HEK293 (cell line): ENCODE data around the gene TBC1D17.

Source experiments
- ZNF121 ChIP-seq: fragments of 450-650 bp; formaldehyde crosslinking; IDR thresholded peaks from 2 replicates; pipeline ENCODE4 v1.5.1; 2016; ENCODE audit warnings: missing biosample characterization, missing genetic modification characterization
- ZNF138 ChIP-seq: fragments of 450-650 bp; formaldehyde crosslinking; IDR thresholded peaks from 2 replicates; pipeline ENCODE4 v1.5.1; 2016; ENCODE audit warnings: missing biosample characterization, missing genetic modification characterization, borderline replicate concordance
- ZNF530 ChIP-seq: fragments of 450-650 bp; formaldehyde crosslinking; IDR thresholded peaks from 2 replicates; pipeline ENCODE4 v1.5.1; 2016; ENCODE audit warnings: low read depth, missing biosample characterization, missing genetic modification characterization
- TF ChIP-seq, protein P1 (sequence below): fragments of 450-650 bp; formaldehyde crosslinking; IDR thresholded peaks from 2 replicates; pipeline ENCODE4 v1.5.1; 2016; ENCODE audit warnings: missing biosample characterization, missing genetic modification characterization
- TF ChIP-seq, protein P2 (sequence below): fragments of 450-650 bp; formaldehyde crosslinking; IDR thresholded peaks from 2 replicates; pipeline ENCODE4 v1.5.1; 2016; ENCODE audit warnings: missing biosample characterization, missing genetic modification characterization, low read depth

DNA sequence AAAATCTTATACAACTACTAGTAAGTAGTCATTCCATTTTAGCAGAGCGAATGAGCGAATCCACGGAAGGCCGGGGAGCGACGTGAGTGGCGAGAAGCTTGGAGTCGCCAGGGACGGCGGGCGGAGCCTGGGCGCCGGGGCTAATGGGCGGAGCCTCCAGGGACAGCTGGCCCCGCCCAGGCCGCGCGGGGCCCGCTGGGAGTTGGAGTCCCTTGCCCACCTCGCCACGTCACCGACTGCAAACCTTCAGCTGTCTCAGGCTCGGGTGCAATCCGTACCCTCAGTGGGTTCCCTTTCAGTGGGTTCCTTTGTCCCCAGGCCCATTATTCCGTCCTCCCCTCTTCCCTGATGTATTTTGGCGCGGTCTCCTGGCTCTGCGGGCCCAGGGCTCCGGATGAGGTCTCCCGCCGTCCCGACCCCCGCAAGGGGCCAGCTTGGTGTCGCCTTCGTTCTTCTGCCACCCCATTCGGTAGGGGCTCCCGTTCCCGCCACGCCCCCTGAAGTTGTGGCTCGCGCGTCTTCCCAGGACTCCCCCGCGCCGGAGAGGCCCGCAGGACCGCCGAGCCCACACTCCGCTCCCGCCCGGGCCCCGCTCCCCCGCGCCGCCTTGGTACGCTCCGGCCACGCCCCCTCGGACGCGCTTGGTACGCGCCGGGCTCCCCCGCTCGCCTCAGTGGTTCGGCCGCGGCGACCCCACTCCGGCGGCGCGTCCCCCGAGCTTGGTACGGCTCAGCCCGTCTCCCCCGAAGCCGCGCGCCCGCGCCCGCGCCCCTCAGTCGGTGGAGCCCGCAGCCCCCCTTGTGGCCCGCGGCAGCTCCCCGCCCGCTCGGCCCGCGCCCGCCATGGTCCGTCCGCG is 26.8 kb upstream of the TBC1D17 start, which contains the start of gene PTOV1:
- TF ChIP-seq ZNF138 (tag by site-specific recombination) (no peak), ZNF121 (tag by site-specific recombination) (0 out of 2 replicates have a peak, but pooled peaks have one; percentile 24), ZNF530 (tag by site-specific recombination) (no peak)
- TF ChIP-seq, protein P1, sequence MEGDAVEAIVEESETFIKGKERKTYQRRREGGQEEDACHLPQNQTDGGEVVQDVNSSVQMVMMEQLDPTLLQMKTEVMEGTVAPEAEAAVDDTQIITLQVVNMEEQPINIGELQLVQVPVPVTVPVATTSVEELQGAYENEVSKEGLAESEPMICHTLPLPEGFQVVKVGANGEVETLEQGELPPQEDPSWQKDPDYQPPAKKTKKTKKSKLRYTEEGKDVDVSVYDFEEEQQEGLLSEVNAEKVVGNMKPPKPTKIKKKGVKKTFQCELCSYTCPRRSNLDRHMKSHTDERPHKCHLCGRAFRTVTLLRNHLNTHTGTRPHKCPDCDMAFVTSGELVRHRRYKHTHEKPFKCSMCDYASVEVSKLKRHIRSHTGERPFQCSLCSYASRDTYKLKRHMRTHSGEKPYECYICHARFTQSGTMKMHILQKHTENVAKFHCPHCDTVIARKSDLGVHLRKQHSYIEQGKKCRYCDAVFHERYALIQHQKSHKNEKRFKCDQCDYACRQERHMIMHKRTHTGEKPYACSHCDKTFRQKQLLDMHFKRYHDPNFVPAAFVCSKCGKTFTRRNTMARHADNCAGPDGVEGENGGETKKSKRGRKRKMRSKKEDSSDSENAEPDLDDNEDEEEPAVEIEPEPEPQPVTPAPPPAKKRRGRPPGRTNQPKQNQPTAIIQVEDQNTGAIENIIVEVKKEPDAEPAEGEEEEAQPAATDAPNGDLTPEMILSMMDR (tag by site-specific recombination) = no peak
- TF ChIP-seq, protein P2, sequence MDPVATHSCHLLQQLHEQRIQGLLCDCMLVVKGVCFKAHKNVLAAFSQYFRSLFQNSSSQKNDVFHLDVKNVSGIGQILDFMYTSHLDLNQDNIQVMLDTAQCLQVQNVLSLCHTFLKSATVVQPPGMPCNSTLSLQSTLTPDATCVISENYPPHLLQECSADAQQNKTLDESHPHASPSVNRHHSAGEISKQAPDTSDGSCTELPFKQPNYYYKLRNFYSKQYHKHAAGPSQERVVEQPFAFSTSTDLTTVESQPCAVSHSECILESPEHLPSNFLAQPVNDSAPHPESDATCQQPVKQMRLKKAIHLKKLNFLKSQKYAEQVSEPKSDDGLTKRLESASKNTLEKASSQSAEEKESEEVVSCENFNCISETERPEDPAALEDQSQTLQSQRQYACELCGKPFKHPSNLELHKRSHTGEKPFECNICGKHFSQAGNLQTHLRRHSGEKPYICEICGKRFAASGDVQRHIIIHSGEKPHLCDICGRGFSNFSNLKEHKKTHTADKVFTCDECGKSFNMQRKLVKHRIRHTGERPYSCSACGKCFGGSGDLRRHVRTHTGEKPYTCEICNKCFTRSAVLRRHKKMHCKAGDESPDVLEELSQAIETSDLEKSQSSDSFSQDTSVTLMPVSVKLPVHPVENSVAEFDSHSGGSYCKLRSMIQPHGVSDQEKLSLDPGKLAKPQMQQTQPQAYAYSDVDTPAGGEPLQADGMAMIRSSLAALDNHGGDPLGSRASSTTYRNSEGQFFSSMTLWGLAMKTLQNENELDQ (tag by site-specific recombination) = no peak
